Measurements from ENCODE around the gene C1orf87.

Gene C1orf87, protein sequence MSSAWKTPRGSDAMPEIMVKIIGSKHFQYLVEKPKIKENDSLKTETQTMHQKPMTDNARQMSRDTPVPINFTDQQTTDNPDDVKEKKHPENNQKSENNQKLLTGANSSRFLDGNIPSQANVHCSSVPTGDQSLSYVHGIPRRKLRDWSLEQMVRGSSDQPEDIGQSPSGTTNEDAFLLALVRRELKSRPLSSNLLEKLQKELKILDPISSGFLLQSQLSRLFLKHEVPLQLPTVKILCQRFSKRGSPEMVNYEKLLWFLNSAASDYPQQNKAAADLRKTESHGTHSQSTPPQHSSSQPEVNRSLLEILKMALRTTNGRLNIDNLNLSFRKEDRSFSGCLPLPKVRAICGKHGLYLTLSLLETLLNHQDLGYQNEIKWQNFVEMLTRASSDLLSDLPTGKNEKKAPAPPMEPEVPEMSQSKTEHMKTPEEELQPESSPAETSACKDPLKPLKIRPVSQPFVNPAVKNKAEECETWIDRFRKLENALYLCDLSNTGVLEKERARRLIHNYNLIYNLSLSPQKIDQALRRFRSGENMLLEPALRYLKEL

DNA sequence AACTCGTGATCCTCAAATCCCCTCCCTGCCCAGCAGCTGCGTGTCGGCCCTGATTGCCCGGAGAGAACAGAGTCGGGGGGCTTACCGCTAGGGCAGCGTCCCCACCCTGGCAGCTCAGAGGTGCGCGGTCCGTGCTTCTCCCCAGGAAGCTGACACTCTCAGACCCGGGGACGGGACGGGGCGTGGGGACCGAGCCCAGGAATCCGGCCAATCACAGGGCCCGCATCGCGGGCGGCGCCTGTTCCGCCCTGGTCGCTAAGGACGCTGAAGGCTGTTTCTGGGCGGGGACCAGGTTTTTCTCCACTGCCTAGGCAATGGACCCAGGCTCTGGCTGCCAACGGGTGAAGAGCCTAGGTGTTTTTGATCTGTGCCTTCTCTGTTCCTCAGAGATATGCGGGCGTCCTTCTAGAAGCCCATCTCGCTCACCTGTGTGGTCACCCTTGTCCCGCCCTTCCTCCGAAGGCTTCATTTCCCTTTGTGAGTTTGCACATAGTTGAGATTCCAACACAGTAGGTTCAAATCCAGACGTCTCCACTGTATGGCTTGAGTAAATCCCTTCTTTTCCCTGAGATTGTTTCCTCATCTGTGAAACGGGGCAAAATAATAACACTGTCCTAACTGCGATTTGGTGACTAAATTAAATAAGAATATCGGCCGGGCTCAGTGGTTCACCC, at the start of gene C1orf87:
Gene C1orf87, minus strand, starts transcription at position 166 of the 674 bp plus-strand sequence. CDS start 1,127 bp downstream, outside the sequence.
- no peak for DNase-seq (ENCODE audit: low spot score)

DNA sequence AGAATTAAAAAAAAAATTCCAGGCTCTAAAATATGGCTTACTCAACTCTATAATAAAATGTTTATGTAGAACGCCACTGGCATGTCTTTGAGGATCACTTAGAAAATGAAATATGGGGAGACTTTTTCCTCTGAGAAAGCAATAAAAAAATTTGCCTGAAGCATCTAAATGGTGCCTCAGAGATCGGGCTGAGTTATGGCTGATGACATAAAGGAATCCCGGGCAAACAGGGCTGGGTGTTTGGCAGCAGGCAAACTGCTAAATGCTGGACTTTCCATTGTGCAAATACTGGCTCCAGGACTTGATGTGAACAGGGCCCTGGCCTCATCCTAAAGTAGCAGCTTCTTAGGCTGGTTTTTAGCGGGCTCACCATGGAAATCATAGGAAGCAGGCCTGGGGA, 44.5 kb upstream of the C1orf87 start:
- no peak for DNase-seq (ENCODE audit: low spot score)

DNA sequence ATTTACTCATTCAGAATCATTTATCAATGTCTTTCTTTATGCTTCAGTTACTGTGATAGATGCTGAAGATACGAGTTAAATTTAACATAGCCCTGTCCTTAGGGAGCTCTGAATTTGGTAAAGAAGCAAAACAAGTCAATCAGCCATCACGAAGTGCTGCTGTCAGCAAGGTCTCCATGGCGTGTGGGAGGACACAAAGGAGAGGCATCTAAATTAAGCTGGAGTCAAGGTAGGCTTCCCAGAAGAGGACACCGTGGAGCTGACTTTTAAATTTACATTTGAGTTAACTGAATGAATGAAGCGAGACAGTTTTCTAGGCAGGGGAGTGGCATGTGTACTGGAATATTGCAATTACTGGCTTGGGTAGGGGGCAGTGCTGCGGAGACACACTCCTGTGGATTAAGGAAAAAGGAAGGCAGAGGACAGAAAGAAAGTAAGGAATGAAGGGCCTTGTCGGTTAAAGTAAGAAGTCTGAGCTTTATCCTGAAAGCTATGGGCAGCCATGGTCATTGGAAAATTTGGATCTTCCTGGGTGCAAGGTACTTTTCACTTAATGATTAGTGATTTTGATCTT, 41.3 kb upstream of the C1orf87 start:
- no peak for DNase-seq (ENCODE audit: low spot score)

DNA sequence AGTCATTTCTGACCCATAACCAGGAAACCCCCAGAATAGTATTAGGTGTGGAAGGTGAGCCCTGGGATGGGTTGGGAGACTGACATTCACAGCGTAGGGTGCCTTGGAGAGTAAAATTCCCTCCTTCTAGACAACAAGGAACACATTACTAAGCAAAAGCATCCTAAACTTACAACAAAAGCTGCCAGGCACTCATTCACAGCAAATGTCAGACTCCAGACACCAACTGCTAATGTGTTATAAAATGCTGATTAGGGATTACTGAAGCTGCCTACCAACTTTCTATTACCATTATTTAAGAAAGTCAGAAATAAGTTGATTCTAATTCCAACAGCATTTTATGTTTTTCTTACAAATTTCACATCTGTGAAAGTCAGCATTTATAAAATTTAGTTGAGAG, 40.0 kb upstream of the C1orf87 start:
- no peak for DNase-seq (ENCODE audit: low spot score)

DNA sequence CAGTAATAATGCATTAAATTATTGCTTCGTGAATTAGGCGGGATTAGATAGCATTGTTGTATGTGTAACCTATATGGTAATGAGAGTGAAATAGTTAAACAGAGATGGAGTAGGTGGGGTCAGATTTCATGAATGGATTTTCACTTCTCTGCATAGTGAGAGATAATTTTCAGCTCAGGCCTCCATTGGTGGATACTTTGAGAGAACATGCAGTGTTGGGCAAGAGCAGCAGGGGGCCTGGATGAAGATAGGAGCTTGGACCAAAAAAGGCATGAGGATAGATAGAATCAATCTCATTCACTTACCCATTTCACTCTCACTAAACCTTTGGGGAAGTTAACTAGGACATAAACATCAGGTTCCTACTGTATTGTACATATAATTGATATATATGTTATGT, 39.5 kb upstream of the C1orf87 start:
- DNase-seq (ENCODE audit: low spot score), result no peak

DNA sequence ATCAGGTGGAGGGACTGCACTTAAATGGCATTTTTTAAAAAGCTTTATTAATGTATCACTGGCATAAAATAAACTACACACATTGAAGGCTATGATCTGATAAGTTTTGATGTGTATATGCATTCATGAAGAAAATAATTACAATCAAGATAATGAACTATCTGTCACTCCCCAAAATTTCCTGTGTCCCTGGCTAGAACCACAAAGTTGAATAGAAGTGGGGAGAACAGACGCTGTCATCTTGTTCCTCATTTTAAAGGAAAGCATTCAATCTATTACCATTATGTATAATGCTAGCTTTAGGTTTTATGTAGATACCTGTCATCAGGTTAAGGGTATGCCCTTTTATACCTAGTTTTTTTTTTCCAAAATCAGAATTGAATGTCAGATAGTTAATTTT, 38.1 kb upstream of the C1orf87 start:
- DNase-seq (ENCODE audit: low spot score), result no peak

DNA sequence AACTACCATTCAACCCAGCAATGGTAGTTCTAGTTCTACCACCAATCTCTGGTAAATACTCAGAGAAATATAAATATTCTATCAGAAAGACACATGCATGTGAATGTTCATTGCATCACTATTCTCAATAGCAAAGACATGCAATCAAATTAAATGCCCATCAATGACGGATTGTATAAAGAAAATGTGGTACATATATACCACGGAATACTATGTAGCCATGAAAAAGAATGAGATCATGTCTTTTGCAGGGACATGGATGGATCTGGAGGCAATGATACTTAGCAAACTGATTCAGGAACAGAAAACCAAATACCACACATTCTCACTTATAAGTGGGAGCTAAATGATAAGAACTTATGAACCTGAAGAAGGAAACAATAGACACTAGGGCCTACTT, 37.5 kb upstream of the C1orf87 start:
- DNase-seq (ENCODE audit: low spot score), result no peak

DNA sequence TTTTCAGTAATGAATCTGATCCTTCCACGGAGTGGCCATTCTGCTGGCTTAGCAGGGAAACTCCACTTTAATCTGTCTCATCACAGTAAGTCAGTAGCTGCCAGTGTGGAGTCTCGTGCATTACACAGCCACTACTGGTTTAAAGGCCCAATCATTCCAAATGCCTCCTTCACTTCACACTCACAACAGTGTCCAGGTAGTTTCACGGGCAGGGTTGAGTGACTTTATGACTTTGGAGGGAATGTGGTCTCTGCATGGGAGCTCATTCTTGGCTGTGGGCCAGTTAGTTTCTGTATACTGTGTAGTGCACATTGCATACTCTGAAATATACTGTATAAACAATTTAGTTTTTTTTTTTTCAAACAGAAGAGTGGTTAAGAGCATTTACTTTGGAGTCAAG, 34.6 kb upstream of the C1orf87 start:
- DNase-seq (ENCODE audit: low spot score), result no peak

DNA sequence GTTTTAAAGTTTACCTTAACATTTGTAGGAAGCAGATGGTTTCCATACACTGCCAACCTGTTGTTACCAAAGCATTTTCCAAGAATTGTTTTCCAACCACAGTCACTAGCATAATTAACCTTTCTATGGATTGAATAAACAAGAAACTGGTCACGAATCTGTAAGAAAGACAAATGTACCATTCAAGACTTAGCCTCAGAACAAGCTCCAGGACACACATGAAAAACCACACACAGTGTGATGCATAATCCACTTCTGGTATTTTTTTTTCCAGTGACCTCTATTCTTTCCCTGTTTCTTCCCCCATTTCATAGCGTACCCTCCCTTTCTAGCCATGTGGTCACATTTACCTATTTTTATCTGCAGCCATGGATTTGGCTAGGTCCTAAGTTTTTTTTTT, 29.6 kb upstream of the C1orf87 start:
- no peak for DNase-seq (ENCODE audit: low spot score)

DNA sequence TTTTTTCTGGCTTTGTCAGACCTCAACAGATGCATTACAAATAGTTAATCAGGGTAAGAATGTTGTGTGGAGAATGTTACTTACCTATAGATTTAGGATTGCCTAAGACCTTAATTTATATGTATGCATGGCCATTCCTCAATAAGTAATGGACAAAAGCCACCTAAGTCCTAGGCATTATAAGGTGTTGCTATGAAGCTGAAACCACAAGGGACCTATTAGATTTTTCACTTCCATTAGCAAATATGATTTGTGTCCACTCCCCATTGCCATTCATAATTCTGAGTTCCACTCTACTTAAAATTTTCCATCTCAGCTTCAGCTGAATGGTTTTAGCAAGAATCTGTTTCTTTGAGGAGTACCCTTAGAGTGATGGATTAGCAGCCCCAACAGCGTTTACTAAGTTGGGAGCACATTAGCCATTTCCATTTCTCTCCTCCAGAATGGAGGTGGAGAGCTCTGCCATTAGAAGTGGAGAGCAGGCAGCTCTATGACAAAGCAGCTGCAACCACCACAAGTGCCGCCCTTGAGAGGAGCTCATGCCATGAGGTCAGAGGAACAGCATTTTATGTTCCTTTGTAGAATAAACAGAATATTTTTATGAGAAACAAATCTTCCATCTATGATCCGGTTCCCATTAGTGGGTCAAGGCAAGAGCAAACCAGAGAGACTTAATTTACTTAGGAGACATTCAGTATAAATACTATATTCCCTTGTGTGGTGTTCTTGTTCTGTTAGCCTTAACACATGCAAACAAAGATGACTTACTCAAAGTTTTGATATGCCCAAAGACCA, 28.9 kb upstream of the C1orf87 start:
- no peak for DNase-seq (ENCODE audit: low spot score)

DNA sequence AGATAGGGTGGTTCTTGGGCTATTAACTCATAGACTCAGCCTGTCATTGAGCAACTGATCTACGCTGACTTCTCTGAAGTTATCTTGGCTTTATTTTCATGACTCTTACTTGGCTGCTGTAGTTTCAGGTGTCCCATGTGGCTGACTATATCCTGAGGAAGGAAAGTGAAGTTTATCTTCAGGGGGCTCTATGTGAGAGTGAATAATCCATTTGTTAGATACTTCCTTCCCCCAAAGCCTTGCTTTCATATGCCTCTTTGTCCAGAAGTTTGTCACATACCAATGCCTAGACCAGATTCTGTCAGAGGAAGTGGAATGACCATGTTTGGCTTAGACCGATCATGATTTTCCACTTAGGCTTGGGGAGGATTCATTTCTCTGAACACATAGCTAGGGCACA, 27.9 kb upstream of the C1orf87 start:
- DNase-seq (ENCODE audit: low spot score), result no peak

DNA sequence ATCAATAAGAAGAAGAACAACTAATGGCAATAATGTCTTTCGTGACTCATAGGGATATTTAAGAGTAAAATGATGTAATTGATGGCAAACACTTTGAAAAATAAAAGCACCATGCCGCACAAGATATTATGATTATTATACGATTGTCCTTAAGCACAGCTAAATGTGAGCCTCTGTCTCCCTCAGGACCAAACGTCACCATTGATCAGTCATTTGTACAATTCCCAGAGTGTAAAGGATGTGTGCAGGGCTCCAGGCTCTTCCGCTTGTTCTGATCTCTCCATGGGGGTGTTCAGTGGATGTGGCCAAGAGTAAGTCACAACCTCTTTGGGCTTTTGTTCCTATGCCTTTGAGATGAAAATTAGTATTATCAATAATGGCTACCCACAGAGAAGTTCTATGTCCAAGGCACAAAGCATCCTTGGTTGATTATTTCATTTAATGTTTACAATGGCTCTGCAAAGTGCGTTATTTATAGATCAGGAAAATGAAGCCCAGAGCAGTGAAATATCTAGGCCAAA, 17.7 kb upstream of the C1orf87 start:
- no peak for DNase-seq (ENCODE audit: low spot score)

DNA sequence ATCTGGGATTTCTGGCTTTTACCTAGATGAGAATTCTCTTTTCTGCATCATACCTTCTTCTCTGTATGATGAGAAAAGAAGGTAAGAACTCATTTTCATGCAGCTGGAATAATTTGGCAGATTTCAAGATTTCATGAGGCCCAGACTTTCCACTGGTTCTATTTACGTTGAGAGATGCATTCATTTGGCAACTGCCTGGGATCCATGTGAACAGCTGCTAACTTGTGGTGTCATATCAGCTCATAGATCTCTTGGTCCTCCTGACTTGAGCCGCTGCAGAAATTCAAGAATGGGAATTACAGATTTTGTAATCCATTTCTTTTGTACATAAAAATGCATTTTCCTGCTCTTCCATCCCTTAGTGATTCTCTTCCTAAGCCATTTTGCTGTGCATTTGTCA, 17.1 kb upstream of the C1orf87 start:
- no peak for DNase-seq (ENCODE audit: low spot score)

DNA sequence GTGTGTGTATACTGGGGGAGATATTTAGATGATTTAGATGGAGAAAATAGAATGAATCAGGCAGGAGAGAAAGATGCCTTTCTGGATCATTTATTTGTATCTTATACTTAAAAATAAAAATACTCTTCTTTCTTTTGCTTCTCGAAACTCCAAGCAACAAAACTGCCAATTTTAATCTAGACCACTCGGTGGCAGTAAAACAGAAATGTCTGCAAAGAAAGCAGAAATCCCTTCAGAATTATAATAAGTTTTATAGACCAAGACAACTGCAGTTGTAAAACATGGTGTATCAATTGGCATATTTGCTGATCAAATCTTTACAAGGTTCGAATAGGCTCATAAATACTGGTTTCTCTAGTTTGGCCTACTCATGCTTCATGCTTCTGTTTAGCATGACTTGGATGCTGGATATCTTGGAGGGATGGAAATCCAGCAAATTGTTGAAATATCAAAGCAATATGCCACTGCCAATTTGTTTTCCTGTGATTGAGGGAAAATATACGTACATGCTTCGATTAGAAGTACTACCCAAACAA, 15.1 kb upstream of the C1orf87 start:
- no peak for DNase-seq (ENCODE audit: low spot score)

DNA sequence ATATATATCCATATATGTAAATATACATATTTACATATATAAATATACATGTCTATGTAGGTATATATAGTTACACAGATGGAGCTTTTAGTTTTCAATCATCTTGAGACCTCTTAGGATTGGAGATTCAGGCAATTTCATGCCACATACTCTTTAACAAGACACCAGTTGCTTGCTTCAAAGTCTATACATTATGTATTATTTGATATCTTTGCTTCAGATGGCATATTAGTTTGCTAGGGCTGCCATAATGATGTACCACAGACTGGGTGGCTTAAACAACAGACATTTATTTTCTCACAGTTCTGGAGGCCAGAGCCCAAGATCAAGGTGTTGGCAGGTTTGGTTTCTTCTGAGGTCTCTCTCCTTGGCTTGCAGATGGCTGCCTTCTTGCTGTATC, 14.1 kb upstream of the C1orf87 start:
- no peak for DNase-seq (ENCODE audit: low spot score)

DNA sequence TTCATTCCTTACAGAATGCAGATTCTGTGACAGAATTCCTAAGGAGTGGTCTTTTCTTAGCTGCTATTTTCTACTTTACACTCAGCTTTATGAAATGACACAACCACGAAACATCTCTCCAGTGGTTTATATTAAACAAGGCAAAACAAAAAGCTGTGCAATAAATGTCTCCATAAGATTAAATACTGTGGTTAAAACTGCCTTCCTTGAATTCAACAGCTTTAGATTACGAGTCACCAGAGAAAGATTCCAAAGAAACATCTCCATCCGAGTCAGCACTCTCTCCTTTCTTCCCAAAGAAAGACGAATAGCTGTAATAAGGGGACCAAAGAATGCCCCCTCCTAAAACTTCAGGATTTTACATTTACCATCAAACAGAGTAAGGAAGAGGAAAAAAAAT, 4.6 kb upstream of the C1orf87 start:
- no peak for DNase-seq (ENCODE audit: low spot score)

DNA sequence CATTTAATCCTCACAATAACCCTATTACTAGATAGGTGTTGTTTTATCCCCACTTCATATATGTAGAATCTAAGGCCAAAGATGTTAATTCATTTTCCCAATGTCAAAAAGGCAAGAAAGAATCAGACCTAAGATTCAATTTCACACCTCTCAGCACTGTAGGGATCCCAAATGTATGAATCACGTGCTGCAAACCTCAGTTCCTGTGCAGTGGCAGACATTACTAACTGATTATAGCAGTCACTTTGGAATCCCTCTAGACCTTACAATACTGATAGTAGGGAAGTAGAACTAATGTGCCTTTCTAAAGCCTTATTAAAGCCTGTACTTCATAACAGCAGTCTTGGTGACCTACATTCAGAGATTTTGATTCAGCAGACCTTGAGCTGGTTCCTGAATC, 2.3 kb downstream of the C1orf87 start:
- no peak for DNase-seq (ENCODE audit: low spot score)

DNA sequence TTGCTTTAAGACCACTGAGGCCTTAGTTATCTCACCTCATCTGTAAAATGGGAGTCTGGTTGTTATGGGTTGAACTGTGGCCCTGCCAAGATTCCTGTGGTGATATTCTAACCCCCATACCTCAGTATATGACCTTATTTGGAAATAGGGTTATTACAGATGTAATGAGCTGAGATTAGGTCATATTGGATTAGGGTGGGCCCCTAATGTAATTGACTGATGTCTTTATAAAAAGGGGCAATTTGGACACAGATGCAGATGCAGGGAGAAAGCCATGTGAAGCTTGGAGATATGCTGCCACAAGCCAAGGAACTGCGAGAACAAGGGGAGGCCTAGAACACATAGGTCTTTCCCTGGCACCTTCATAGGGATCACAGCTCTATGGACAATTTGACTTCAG, 3.9 kb downstream of the C1orf87 start:
- no peak for DNase-seq (ENCODE audit: low spot score)

DNA sequence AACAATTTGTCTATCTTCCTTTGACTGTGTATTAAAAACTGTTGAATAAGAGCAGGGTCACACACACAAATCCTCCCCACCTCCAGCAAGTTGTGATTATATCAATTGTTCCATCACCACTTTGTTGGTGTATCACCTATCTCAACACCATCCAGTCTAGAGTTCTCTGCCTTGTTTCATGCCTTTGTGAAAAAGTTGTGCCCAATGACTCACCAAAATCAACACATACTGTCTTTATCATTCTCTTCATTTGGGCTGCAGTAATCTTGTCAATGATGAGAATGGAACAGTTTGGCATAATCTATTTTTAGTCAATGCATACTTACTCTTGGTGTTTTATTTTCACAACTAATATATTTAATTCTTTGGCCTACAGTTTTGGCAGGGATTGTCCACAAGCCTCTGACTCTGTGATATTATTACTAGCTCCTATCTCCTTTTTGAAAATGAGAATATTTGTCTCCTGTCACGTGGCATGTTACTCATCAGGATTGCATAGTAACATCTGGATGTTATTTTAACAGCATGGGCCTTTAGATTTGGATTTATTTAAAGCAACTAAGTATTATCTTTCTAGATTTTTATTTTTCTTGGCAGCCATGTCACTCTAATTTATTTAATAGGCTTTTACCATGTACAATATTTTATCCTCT, 5.1 kb downstream of the C1orf87 start:
- DNase-seq (ENCODE audit: low spot score), result no peak

DNA sequence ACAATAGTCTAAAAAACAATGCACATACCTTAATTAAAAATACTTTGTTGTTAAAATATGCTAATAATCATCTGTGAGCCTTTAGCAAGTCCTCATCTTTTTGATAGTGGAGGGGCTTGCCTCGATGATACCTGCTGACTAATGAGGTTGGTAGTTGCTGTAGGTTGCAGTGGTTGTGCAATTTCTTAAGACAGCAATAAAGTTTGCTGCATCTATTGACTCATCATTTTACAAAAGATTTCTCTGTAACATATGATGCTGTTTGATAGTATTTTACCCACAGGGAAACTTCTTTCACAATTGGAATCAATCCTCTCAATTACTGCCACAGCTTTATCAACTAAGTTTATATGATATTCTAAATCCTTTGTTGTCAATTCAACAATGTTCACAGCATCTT, 7.6 kb downstream of the C1orf87 start:
- no peak for DNase-seq (ENCODE audit: low spot score)

DNA sequence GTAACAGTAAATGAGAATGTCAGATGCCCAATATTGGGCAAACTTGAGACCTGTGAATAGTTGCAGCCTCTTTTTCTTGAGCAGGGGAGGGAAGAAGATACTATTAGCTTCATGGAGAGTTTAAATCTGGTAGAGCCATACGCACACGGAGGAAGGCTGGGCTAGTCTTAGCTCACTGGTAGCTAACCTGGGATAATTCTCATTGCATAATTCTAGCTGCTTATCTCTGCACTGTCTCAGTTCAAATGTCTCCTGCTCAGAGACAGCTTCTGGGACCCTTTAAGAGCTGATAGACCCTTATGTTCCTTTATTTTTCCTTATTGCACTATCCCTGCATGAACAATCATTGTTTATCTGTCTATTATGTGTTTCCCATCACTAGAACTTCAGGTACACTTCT, 8.4 kb downstream of the C1orf87 start:
- no peak for DNase-seq (ENCODE audit: low spot score)
